K562 (cell line): ENCODE data around the gene CENPVL1. TPM values are rescaled to one million over a fixed set of nuclear protein-coding genes. Genes with fewer than 3 reads are reported as not detected.

Experiments
- E2F6 ChIP-seq, 2 experiments: IDR thresholded peaks; 2 replicates each; pipeline ENCODE4 v1.6.1; 2011; ENCODE audit warnings: borderline replicate concordance in 1 of 2, control low read depth in 1 of 2, low read depth in 1 of 2, low read length in 1 of 2, mild to moderate bottlenecking in 1 of 2, mixed read lengths in 1 of 2, moderate library complexity in 1 of 2; ENCODE audit not compliant: insufficient read depth in 1 of 2, insufficient read length in 1 of 2, poor library complexity in 1 of 2, severe bottlenecking in 1 of 2; ENCODE audit errors: extremely low read depth in 1 of 2
- KLF16 ChIP-seq: IDR thresholded peaks from 2 replicates; pipeline ENCODE4 v1.6.1; 2016; ENCODE audit warnings: antibody characterized with exemption
- L3MBTL2 ChIP-seq: fragments of 450-650 bp; IDR thresholded peaks from 2 replicates; pipeline ENCODE4 v1.6.1; 2016; ENCODE audit warnings: mild to moderate bottlenecking, moderate library complexity
- polyA plus RNA-seq, 8 experiments: library from polyadenylated mRNA; depleted of rRNA in 4 of 8; stranded (reverse) in 5 of 8; unstranded in 3 of 8; fragments of >200 nt; fragmentation: Nextera tagmentation in 2 of 8; fragmentation: Illumina TruSeq in 1 of 8; extraction: Ambion mirVana in 2 of 8; extraction: Trizol in 1 of 8; gene quantifications; 2 replicates each; pipeline versions ENCODE4 v1.2.1 to v1.2.3, GENCODE V29; 2011 to 2014; ENCODE audit warnings: inconsistent platforms in 1 of 8, missing spikeins in 1 of 8
- total RNA-seq, 7 experiments: library from RNA; depleted of rRNA in 6 of 7; stranded (reverse); fragments of >200 nt in 6 of 7; fragmentation: Illumina TruSeq in 2 of 7; extraction: Trizol in 2 of 7; gene quantifications; 2 replicates each; pipeline versions ENCODE4 v1.2.1 to v1.2.3, GENCODE V29; 2011 to 2021; ENCODE audit warnings: low replicate concordance in 1 of 7
- TF ChIP-seq, protein P1 (sequence below): fragments of 450-650 bp; IDR thresholded peaks from 2 replicates; pipeline ENCODE4 v1.6.1; 2016; ENCODE audit warnings: low read depth
- TF ChIP-seq, protein P2 (sequence below): fragments of 200-800 bp; sonication (Bioruptor generic); IDR thresholded peaks from 2 replicates; pipeline ENCODE4 v1.6.1; 2017; ENCODE audit warnings: missing genetic modification characterization, missing compliant biosample characterization

The CENPVL1 gene
- total and polyA plus RNA-seq, 9 of the 15 experiments (the other 6 are each of a cell fraction or from before 2014, with no cell fraction given): not detected

DNA sequence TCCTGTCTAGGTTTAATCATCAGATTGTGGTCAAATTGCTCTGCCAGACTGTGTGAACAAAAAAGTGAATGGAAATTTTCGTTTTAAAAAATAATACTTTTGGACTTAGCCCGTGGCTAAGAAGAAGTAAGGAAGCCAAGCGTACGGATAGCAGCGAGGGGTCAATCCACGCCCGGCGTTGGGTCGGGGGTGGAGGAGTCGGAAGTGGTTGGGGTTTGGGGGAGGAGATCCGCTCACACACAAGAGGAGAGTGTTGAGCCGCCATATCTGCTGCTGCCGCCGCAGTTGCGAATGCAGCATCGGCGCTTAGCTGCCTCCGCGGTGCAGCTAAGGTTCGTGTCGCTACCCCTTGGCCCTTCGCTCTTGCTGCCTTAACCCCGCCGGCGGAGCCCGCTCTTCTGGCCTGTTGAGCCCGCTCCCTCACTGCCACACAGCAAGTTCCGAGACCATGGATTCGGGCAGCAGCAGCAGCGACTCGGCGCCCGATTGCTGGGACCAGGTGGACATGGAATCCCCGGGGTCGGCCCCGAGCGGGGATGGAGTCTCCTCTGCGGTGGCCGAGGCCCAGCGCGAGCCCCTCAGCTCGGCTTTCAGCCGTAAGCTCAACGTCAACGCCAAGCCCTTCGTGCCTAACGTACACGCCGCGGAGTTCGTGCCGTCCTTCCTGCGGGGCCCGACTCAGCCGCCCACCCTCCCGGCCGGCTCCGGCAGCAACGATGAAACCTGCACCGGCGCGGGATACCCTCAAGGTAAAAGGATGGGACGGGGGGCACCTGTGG lies 33.1 kb downstream of the CENPVL1 start, which contains the start of gene GSPT2 (continued):
- TF ChIP-seq, protein P1, sequence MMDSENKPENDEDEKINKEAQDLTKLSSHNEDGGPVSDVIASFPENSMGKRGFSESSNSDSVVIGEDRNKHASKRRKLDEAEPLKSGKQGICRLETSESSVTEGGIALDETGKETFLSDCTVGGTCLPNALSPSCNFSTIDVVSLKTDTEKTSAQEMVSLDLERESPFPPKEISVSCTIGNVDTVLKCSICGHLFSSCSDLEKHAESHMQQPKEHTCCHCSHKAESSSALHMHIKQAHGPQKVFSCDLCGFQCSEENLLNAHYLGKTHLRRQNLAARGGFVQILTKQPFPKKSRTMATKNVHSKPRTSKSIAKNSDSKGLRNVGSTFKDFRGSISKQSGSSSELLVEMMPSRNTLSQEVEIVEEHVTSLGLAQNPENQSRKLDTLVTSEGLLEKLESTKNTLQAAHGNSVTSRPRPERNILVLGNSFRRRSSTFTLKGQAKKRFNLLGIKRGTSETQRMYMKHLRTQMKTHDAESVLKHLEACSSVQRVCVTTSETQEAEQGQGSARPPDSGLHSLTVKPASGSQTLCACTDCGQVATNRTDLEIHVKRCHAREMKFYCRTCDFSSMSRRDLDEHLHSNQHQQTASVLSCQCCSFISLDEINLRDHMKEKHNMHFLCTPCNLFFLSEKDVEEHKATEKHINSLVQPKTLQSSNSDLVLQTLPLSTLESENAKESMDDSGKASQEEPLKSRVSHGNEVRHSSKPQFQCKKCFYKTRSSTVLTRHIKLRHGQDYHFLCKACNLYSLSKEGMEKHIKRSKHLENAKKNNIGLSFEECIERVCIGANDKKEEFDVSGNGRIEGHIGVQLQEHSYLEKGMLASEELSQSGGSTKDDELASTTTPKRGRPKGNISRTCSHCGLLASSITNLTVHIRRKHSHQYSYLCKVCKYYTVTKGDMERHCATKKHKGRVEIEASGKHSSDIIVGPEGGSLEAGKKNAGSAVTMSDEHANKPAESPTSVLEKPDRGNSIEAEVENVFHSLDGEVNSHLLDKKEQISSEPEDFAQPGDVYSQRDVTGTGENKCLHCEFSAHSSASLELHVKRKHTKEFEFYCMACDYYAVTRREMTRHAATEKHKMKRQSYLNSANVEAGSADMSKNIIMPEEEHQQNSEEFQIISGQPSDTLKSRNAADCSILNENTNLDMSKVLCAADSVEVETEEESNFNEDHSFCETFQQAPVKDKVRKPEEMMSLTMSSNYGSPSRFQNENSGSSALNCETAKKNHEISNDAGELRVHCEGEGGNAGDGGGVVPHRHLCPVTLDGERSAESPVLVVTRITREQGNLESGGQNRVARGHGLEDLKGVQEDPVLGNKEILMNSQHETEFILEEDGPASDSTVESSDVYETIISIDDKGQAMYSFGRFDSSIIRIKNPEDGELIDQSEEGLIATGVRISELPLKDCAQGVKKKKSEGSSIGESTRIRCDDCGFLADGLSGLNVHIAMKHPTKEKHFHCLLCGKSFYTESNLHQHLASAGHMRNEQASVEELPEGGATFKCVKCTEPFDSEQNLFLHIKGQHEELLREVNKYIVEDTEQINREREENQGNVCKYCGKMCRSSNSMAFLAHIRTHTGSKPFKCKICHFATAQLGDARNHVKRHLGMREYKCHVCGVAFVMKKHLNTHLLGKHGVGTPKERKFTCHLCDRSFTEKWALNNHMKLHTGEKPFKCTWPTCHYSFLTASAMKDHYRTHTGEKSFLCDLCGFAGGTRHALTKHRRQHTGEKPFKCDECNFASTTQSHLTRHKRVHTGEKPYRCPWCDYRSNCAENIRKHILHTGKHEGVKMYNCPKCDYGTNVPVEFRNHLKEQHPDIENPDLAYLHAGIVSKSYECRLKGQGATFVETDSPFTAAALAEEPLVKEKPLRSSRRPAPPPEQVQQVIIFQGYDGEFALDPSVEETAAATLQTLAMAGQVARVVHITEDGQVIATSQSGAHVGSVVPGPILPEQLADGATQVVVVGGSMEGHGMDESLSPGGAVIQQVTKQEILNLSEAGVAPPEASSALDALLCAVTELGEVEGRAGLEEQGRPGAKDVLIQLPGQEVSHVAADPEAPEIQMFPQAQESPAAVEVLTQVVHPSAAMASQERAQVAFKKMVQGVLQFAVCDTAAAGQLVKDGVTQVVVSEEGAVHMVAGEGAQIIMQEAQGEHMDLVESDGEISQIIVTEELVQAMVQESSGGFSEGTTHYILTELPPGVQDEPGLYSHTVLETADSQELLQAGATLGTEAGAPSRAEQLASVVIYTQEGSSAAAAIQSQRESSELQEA: peak; percentile 91
- TF ChIP-seq L3MBTL2: peak; percentile 50; the same call in 1 of the 2 replicates
- 0 out of 2 replicates have a peak, but pooled peaks have one; percentile 15 for TF ChIP-seq KLF16
- TF ChIP-seq, protein P2, sequence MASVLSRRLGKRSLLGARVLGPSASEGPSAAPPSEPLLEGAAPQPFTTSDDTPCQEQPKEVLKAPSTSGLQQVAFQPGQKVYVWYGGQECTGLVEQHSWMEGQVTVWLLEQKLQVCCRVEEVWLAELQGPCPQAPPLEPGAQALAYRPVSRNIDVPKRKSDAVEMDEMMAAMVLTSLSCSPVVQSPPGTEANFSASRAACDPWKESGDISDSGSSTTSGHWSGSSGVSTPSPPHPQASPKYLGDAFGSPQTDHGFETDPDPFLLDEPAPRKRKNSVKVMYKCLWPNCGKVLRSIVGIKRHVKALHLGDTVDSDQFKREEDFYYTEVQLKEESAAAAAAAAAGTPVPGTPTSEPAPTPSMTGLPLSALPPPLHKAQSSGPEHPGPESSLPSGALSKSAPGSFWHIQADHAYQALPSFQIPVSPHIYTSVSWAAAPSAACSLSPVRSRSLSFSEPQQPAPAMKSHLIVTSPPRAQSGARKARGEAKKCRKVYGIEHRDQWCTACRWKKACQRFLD: no peak
- peak in 1 of 2 experiments; percentile 1 for TF ChIP-seq E2F6 (IDR thresholded peaks at IDR 0.05; ENCODE audit: borderline replicate concordance in 1 of 2, extremely low read depth in 1 of 2, insufficient read depth in 1 of 2, insufficient read length in 1 of 2, low read depth in 1 of 2, low read length in 1 of 2, poor library complexity in 1 of 2, severe bottlenecking in 1 of 2)
